Transverse colon (tissue), 4 donors: ENCODE measurements around the gene TMEM170B.

Experiments used
- POLR2A ChIP-seq: fragments of 450-650 bp; IDR thresholded peaks from one replicate; pipeline ENCODE4 v1.6.1; 2016; ENCODE audit warnings: antibody characterized with exemption, mild to moderate bottlenecking, moderate library complexity
- POLR2AphosphoS5 ChIP-seq, 3 donors: sonication (generic); formaldehyde crosslinking; IDR thresholded peaks; one replicate each; pipeline ENCODE4 v1.6.1; 2016; ENCODE audit warnings: antibody characterized with exemption in 3 of 3
- TF ChIP-seq, protein P1 (sequence below), 5 experiments: fragments of 200-600 bp in 3 of 5; fragments of 450-650 bp in 2 of 5; sonication (generic) in 3 of 5; IDR thresholded peaks; 1 replicate in 2 of 5; 2 replicates in 3 of 5; pipeline ENCODE4 v1.5.1; 2016 to 2017; ENCODE audit warnings: antibody characterized with exemption in 5 of 5, inconsistent platforms in 3 of 5, mild to moderate bottlenecking in 2 of 5, moderate library complexity in 1 of 5

DNA sequence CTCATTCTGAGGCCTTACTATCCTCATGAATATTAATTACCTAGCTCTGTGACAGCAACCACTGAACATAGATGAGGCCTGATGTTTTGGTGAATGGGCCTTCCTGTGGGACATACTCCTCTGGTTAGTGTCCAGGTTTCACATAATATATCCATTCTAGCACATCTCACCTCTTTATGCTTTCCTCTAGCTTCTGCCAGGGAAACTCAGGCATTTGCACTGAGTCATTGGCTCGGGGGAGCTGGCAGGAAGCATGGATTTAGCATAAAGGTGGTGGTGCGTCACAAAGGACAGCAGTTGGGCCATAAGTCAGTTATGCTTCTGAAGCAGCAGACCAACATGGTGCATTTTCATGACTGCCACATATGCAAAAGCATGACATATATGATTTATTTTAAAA is 37.5 kb upstream of the TMEM170B start:
- TF ChIP-seq, protein P1, sequence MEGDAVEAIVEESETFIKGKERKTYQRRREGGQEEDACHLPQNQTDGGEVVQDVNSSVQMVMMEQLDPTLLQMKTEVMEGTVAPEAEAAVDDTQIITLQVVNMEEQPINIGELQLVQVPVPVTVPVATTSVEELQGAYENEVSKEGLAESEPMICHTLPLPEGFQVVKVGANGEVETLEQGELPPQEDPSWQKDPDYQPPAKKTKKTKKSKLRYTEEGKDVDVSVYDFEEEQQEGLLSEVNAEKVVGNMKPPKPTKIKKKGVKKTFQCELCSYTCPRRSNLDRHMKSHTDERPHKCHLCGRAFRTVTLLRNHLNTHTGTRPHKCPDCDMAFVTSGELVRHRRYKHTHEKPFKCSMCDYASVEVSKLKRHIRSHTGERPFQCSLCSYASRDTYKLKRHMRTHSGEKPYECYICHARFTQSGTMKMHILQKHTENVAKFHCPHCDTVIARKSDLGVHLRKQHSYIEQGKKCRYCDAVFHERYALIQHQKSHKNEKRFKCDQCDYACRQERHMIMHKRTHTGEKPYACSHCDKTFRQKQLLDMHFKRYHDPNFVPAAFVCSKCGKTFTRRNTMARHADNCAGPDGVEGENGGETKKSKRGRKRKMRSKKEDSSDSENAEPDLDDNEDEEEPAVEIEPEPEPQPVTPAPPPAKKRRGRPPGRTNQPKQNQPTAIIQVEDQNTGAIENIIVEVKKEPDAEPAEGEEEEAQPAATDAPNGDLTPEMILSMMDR (IDR thresholded peaks at IDR 0.05), result no peak
- TF ChIP-seq POLR2AphosphoS5 (IDR thresholded peaks at IDR 0.05) (no peak), POLR2A (no peak)
